HEK293 (cell line): ENCODE measurements around the gene MGLL.

Experiments
- CTCF ChIA-PET: fragments of 350-600 bp; formaldehyde crosslinking; extraction: SDS; loops from one replicate; lab custom pipeline; 2021; ENCODE audit warnings: antibody characterized with exemption; lab: Yijun Ruan, JAX
- POLR2A ChIA-PET: fragments of 300-600 bp; formaldehyde crosslinking; extraction: SDS; loops from one replicate; lab custom pipeline; 2020; ENCODE audit warnings: antibody characterized with exemption, inconsistent platforms; lab: Yijun Ruan, JAX
- H3K27ac ChIP-seq: fragments of 200-500 bp; sonication (Bioruptor generic); 2 replicates; pipeline ENCODE4 v1.5.1; 2014; ENCODE audit warnings: low read depth, low read length, control low read depth, inconsistent platforms; ENCODE audit errors: extremely low read depth
- H3K36me3 ChIP-seq, 2 experiments: fragments of 200-500 bp in 1 of 2; sonication (Bioruptor generic) in 1 of 2; 1 replicate in 1 of 2; 2 replicates in 1 of 2; pipeline ENCODE4 v1.5.1; 2014 to 2017; ENCODE audit warnings: inconsistent platforms in 2 of 2, low read length in 2 of 2; ENCODE audit not compliant: control insufficient read depth in 2 of 2, insufficient read depth in 1 of 2
- H3K4me1 ChIP-seq: fragments of 200-500 bp; sonication (Bioruptor generic); 2 replicates; pipeline ENCODE4 v1.5.1; 2014; ENCODE audit warnings: mild to moderate bottlenecking, low read length, inconsistent platforms; ENCODE audit not compliant: control insufficient read depth, insufficient read depth
- H3K4me3 ChIP-seq: 2 replicates; pipeline ENCODE4 v1.5.1; 2011; ENCODE audit warnings: low read depth, mild to moderate bottlenecking, control low read depth, low read length, moderate library complexity
- H3K9me3 ChIP-seq: fragments of 200-500 bp; sonication (Bioruptor generic); 2 replicates; pipeline ENCODE4 v1.5.1; 2014; ENCODE audit warnings: low read depth, low read length, inconsistent platforms; ENCODE audit not compliant: control insufficient read depth, insufficient read depth
- BCL11A ChIP-seq: fragments of 450-650 bp; formaldehyde crosslinking; IDR thresholded peaks from 2 replicates; pipeline ENCODE4 v1.5.1; 2016; ENCODE audit warnings: low read depth, missing biosample characterization, missing genetic modification characterization
- BCL11B ChIP-seq: fragments of 450-650 bp; formaldehyde crosslinking; IDR thresholded peaks from 2 replicates; pipeline ENCODE4 v1.5.1; 2016; ENCODE audit warnings: low read depth, missing biosample characterization, missing genetic modification characterization
- FEZF1 ChIP-seq: fragments of 450-650 bp; formaldehyde crosslinking; IDR thresholded peaks from 2 replicates; pipeline ENCODE4 v1.5.1; 2016; ENCODE audit warnings: missing biosample characterization, missing genetic modification characterization
- YY2 ChIP-seq: fragments of 450-650 bp; formaldehyde crosslinking; IDR thresholded peaks from 2 replicates; pipeline ENCODE4 v1.5.1; 2016; ENCODE audit warnings: missing biosample characterization, missing genetic modification characterization
- ZBTB20 ChIP-seq: fragments of 450-650 bp; formaldehyde crosslinking; IDR thresholded peaks from 2 replicates; pipeline ENCODE4 v1.5.1; 2016; ENCODE audit warnings: missing biosample characterization, missing genetic modification characterization
- ZBTB48 ChIP-seq: fragments of 450-650 bp; formaldehyde crosslinking; IDR thresholded peaks from 2 replicates; pipeline ENCODE4 v1.5.1; 2016; ENCODE audit warnings: missing biosample characterization, missing genetic modification characterization
- ZFP41 ChIP-seq: fragments of 450-650 bp; formaldehyde crosslinking; IDR thresholded peaks from 2 replicates; pipeline ENCODE4 v1.5.1; 2016; ENCODE audit warnings: missing biosample characterization, missing genetic modification characterization, borderline replicate concordance
- ZNF10 ChIP-seq: fragments of 450-650 bp; formaldehyde crosslinking; IDR thresholded peaks from 2 replicates; pipeline ENCODE4 v1.5.1; 2017; ENCODE audit warnings: missing biosample characterization, missing genetic modification characterization
- ZNF184 ChIP-seq: fragments of 450-650 bp; IDR thresholded peaks from 2 replicates; pipeline ENCODE4 v1.5.1; 2018; ENCODE audit warnings: missing biosample characterization, mild to moderate bottlenecking, missing genetic modification characterization
- ZNF2 ChIP-seq: fragments of 450-650 bp; formaldehyde crosslinking; IDR thresholded peaks from 2 replicates; pipeline ENCODE4 v1.5.1; 2016; ENCODE audit warnings: missing biosample characterization, missing genetic modification characterization
- ZNF423 ChIP-seq: fragments of 450-650 bp; formaldehyde crosslinking; IDR thresholded peaks from 2 replicates; pipeline ENCODE4 v1.5.1; 2016; ENCODE audit warnings: missing biosample characterization, missing genetic modification characterization
- ZNF510 ChIP-seq: fragments of 450-650 bp; formaldehyde crosslinking; IDR thresholded peaks from 2 replicates; pipeline ENCODE4 v1.5.1; 2018; ENCODE audit warnings: mild to moderate bottlenecking, missing genetic modification characterization, missing biosample characterization; ENCODE audit not compliant: insufficient replicate concordance
- TF ChIP-seq, protein P1 (sequence below): fragments of 450-650 bp; formaldehyde crosslinking; IDR thresholded peaks from 2 replicates; pipeline ENCODE4 v1.5.1; 2016; ENCODE audit warnings: missing biosample characterization, missing genetic modification characterization
- TF ChIP-seq, protein P2 (sequence below): fragments of 450-650 bp; formaldehyde crosslinking; IDR thresholded peaks from 2 replicates; pipeline ENCODE4 v1.5.1; 2016; ENCODE audit warnings: missing biosample characterization, missing genetic modification characterization
- TF ChIP-seq, protein P3 (sequence below): fragments of 450-650 bp; formaldehyde crosslinking; IDR thresholded peaks from 2 replicates; pipeline ENCODE4 v1.5.1; 2016; ENCODE audit warnings: missing biosample characterization, missing genetic modification characterization, low read depth
- TF ChIP-seq, protein P4 (sequence below): fragments of 450-650 bp; formaldehyde crosslinking; IDR thresholded peaks from 2 replicates; pipeline ENCODE4 v1.5.1; 2016; ENCODE audit warnings: missing biosample characterization, missing genetic modification characterization
- TF ChIP-seq, protein P5 (sequence below): fragments of 450-650 bp; formaldehyde crosslinking; IDR thresholded peaks from 2 replicates; pipeline ENCODE4 v1.5.1; 2017; ENCODE audit warnings: missing biosample characterization, missing genetic modification characterization

Gene MGLL

DNA sequence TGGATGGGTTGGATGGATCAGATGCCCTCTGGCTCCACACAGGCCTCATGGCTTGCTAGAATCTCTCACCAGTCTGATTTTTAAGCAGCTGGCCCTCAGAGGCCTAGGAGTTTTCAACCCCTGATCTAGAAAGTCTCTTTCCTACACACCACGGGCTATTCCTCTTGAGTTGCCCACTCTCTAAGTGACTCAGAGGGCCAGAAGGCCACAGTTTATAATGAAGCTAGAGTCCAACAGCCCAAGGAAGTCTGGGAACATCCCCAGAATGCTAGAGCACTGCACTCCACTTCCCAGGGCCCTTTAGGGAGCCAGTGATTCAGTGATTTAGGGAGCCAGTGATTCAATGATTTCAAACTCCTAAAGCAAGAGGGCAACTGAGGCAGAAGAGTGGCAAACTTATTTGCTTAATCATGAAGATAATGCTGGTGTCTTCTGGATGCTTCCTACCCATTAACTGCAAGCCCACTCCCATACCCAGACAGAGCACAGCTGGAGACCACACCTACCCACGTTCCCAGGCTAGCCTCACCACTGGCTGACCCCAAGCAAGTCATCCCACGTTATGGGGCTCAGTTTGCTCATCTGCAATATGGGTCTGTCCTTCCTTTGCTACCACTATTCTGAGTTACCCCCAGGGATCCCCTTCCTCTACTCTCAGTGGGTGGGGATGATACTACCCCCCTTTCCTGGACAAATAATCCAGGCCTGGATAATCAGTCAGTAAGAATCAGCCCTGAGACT, 112.8 kb downstream of the MGLL start (continued):
- TF ChIP-seq, protein P1, sequence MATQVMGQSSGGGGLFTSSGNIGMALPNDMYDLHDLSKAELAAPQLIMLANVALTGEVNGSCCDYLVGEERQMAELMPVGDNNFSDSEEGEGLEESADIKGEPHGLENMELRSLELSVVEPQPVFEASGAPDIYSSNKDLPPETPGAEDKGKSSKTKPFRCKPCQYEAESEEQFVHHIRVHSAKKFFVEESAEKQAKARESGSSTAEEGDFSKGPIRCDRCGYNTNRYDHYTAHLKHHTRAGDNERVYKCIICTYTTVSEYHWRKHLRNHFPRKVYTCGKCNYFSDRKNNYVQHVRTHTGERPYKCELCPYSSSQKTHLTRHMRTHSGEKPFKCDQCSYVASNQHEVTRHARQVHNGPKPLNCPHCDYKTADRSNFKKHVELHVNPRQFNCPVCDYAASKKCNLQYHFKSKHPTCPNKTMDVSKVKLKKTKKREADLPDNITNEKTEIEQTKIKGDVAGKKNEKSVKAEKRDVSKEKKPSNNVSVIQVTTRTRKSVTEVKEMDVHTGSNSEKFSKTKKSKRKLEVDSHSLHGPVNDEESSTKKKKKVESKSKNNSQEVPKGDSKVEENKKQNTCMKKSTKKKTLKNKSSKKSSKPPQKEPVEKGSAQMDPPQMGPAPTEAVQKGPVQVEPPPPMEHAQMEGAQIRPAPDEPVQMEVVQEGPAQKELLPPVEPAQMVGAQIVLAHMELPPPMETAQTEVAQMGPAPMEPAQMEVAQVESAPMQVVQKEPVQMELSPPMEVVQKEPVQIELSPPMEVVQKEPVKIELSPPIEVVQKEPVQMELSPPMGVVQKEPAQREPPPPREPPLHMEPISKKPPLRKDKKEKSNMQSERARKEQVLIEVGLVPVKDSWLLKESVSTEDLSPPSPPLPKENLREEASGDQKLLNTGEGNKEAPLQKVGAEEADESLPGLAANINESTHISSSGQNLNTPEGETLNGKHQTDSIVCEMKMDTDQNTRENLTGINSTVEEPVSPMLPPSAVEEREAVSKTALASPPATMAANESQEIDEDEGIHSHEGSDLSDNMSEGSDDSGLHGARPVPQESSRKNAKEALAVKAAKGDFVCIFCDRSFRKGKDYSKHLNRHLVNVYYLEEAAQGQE (tag by site-specific recombination): no peak
- TF ChIP-seq BCL11B (tag by site-specific recombination) (no peak), ZBTB20 (tag by site-specific recombination) (no peak), ZNF2 (tag by site-specific recombination) (no peak), ZNF423 (tag by site-specific recombination) (no peak)
- TF ChIP-seq, protein P2, sequence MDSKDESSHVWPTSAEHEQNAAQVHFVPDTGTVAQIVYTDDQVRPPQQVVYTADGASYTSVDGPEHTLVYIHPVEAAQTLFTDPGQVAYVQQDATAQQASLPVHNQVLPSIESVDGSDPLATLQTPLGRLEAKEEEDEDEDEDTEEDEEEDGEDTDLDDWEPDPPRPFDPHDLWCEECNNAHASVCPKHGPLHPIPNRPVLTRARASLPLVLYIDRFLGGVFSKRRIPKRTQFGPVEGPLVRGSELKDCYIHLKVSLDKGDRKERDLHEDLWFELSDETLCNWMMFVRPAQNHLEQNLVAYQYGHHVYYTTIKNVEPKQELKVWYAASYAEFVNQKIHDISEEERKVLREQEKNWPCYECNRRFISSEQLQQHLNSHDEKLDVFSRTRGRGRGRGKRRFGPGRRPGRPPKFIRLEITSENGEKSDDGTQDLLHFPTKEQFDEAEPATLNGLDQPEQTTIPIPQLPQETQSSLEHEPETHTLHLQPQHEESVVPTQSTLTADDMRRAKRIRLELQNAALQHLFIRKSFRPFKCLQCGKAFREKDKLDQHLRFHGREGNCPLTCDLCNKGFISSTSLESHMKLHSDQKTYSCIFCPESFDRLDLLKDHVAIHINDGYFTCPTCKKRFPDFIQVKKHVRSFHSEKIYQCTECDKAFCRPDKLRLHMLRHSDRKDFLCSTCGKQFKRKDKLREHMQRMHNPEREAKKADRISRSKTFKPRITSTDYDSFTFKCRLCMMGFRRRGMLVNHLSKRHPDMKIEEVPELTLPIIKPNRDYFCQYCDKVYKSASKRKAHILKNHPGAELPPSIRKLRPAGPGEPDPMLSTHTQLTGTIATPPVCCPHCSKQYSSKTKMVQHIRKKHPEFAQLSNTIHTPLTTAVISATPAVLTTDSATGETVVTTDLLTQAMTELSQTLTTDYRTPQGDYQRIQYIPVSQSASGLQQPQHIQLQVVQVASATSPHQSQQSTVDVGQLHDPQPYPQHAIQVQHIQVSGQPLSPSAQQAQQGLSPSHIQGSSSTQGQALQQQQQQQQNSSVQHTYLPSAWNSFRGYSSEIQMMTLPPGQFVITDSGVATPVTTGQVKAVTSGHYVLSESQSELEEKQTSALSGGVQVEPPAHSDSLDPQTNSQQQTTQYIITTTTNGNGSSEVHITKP: no peak
- TF ChIP-seq, protein P3, sequence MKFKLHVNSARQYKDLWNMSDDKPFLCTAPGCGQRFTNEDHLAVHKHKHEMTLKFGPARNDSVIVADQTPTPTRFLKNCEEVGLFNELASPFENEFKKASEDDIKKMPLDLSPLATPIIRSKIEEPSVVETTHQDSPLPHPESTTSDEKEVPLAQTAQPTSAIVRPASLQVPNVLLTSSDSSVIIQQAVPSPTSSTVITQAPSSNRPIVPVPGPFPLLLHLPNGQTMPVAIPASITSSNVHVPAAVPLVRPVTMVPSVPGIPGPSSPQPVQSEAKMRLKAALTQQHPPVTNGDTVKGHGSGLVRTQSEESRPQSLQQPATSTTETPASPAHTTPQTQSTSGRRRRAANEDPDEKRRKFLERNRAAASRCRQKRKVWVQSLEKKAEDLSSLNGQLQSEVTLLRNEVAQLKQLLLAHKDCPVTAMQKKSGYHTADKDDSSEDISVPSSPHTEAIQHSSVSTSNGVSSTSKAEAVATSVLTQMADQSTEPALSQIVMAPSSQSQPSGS (tag by site-specific recombination): no peak

DNA sequence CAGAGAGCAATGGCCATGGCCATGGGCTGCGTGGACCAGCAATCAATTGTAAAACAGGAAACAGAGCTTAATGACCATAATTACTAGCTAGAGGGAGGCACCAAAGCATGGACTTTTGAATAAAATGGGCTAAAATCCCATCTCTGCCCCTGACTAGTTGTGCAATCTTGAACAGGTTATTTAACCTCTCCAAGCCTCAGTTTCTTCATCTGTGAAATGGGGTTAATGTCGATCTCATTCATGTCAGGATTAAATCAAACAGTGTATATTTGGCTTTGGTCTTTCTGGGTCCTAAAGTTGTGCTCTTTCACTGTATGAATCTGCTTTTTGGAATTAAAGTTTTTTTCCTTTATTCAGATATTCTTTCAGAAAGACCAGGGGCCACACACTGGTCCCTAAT, 113.5 kb downstream of the MGLL start:
- TF ChIP-seq YY2 (no peak), ZNF510 (no peak), ZNF184 (no peak), ZNF10 (tag by site-specific recombination) (no peak), ZBTB48 (tag by site-specific recombination) (no peak), ZFP41 (tag by site-specific recombination) (no peak), FEZF1 (no peak), BCL11A (tag by site-specific recombination) (no peak)
- TF ChIP-seq, protein P4, sequence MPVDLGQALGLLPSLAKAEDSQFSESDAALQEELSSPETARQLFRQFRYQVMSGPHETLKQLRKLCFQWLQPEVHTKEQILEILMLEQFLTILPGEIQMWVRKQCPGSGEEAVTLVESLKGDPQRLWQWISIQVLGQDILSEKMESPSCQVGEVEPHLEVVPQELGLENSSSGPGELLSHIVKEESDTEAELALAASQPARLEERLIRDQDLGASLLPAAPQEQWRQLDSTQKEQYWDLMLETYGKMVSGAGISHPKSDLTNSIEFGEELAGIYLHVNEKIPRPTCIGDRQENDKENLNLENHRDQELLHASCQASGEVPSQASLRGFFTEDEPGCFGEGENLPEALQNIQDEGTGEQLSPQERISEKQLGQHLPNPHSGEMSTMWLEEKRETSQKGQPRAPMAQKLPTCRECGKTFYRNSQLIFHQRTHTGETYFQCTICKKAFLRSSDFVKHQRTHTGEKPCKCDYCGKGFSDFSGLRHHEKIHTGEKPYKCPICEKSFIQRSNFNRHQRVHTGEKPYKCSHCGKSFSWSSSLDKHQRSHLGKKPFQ: no peak
- TF ChIP-seq, protein P5, sequence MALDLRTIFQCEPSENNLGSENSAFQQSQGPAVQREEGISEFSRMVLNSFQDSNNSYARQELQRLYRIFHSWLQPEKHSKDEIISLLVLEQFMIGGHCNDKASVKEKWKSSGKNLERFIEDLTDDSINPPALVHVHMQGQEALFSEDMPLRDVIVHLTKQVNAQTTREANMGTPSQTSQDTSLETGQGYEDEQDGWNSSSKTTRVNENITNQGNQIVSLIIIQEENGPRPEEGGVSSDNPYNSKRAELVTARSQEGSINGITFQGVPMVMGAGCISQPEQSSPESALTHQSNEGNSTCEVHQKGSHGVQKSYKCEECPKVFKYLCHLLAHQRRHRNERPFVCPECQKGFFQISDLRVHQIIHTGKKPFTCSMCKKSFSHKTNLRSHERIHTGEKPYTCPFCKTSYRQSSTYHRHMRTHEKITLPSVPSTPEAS (tag by site-specific recombination): no peak
- TF ChIP-seq, all 188 proteins: peak for 0
- ChIA-PET CTCF (no interaction called here), POLR2A (no interaction called here)
- Histone ChIP-seq H3K36me3 (no peaks in the 10 kb centered on the region), H3K4me1 (no peaks in the 10 kb centered on the region), H3K27ac (no peak overlapping the region), H3K4me3 (no peak overlapping the region), H3K9me3 (no peaks in the 10 kb centered on the region)
